ENCODE data around the gene RASGRF2. TPM values are rescaled to one million over a fixed set of nuclear protein-coding genes. Genes with fewer than 3 reads are reported as not detected.
A peak's percentile ranks its signal among the peaks of the same experiment; 100 is the strongest.

RASGRF2 gene
- total and polyA plus RNA-seq, 9 of the 15 experiments (the other 6 are each of a cell fraction or from before 2014, with no cell fraction given) = 0.01 to 0.22 (median 0.08) TPM; not detected in 2

- no peak for TF ChIP-seq AFF1 (IDR thresholded peaks at IDR 0.05; ENCODE audit: low read depth in 1 of 2, partially characterized antibody in 2 of 2)
- no peak for TF ChIP-seq MEIS2 (IDR thresholded peaks at IDR 0.05; ENCODE audit: partially characterized antibody)
- TF ChIP-seq GTF2A2 (tag; IDR thresholded peaks at IDR 0.05) = no peak
- TF ChIP-seq ZNF445 (CRISPR knock-in tag; IDR thresholded peaks at IDR 0.05; ENCODE audit: low read depth) = no peak
- TF ChIP-seq SMC3 (conservative IDR thresholded peaks at IDR 0.05; ENCODE audit: insufficient read depth, low read depth, low read length) = no peak
These were observed 33.0 kb upstream of the RASGRF2 start (continued) for GRCh38 chr5:80926979-80927656.

- Histone ChIP-seq H3K27me3 (ENCODE audit: control insufficient read depth in 2 of 2, insufficient read depth in 2 of 2, low read length in 2 of 2) (peaks cover 2 to 9% of the 10 kb centered on the region in 2 experiments; a peak in 3 of 5 replicates), H3K9ac (ENCODE audit: insufficient read depth in 1 of 2, low read depth in 2 of 2, low read length in 2 of 2) (no peak overlapping the region), H4K20me1 (replicated peaks; ENCODE audit: control insufficient read depth, insufficient read depth, low read length) (no peaks in the 10 kb centered on the region), H3K9me3 (replicated peaks; ENCODE audit: control insufficient read depth, insufficient read depth, low read depth, low read length) (no peaks in the 10 kb centered on the region), H3K4me3 (no peak overlapping the region), H3K9me1 (ENCODE audit: control insufficient read depth, insufficient read depth, low read length) (no peaks in the 10 kb centered on the region), H3K79me2 (ENCODE audit: control insufficient read depth, insufficient read depth, low read length) (no peaks in the 10 kb centered on the region), H3K4me1 (replicated peaks in 1 of 2; ENCODE audit: control insufficient read depth in 2 of 2, insufficient read depth in 2 of 2, low read length in 2 of 2) (no peaks in the 10 kb centered on the region), H3K4me2 (ENCODE audit: insufficient read depth, low read length) (no peak overlapping the region), H3K36me3 (ENCODE audit: control insufficient read depth, insufficient read depth, low read length) (no peaks in the 10 kb centered on the region), H3K27ac (ENCODE audit: extremely low read depth, low read depth, low read length) (no peak overlapping the region), H2AFZ (ENCODE audit: low read depth, low read length) (no peak overlapping the region)
- DNase-seq (ENCODE audit: extremely low read depth in 1 of 4, low spot score in 3 of 4) (peak in 1 of 4 experiments; percentile 3), ATAC-seq (no peak), FAIRE-seq (no peak)
- 0% methylated on average over 2 of the region's 2 CpGs for WGBS (ENCODE audit: insufficient coverage, low coverage, missing lambda C conversion rate)
- ChIA-PET CTCF (ENCODE audit: low intra/inter-chr PET ratio) (no interaction called here), POLR2A (interaction anchor here (0.6 kb wide), 1 partner anchor 525 kb away, joined by 3 read pairs; no protein-coding TSS in a partner anchor)
- intact Hi-C loops (cut with micrococcal nuclease) (no loop called here), in situ Hi-C loops (cut with MboI) (no loop called here)
- TF ChIP-seq HDAC3 (IDR thresholded peaks at IDR 0.05; ENCODE audit: borderline replicate concordance, partially characterized antibody) = no peak
- no peak for TF ChIP-seq JUND (IDR thresholded peaks at IDR 0.05; ENCODE audit: borderline replicate concordance, low read depth, low read length)
- peak; percentile 11; the same call in 1 of the 3 replicates for TF ChIP-seq JUND (tag; IDR thresholded peaks at IDR 0.05; ENCODE audit: borderline replicate concordance, low read depth, low read length)
- no TSS peak for BruUV-seq (replicated peaks)
These were observed 32.1 kb upstream of the RASGRF2 start for GRCh38 chr5:80928073-80928472.

Measured in K562 (cell line).